Osteoblast (primary cell): ENCODE results near the gene HTR5A. TPM values are rescaled to one million over a fixed set of nuclear protein-coding genes. Genes with fewer than 3 reads are reported as not detected.

ENCODE experiments used
- DNase-seq: peaks from one replicate; pipeline ENCODE4 v3.0.0; 2011; ENCODE audit warnings: low spot score, mixed read lengths; ENCODE audit not compliant: insufficient read length; ENCODE audit errors: missing footprints
- H2AFZ ChIP-seq: 2 replicates; pipeline ENCODE4 v1.6.0; 2011; ENCODE audit warnings: mild to moderate bottlenecking, low read length
- H3K27ac ChIP-seq: 2 replicates; pipeline ENCODE4 v1.5.1; 2011; ENCODE audit warnings: mild to moderate bottlenecking, low read depth, low read length, moderate library complexity
- H3K27me3 ChIP-seq: 2 replicates; pipeline ENCODE4 v1.6.0; 2012; ENCODE audit warnings: mild to moderate bottlenecking, control low read depth, inconsistent platforms, low read length, moderate library complexity; ENCODE audit not compliant: insufficient read depth
- H3K36me3 ChIP-seq: 2 replicates; pipeline ENCODE4 v1.5.1; 2011; ENCODE audit warnings: mild to moderate bottlenecking, low read length, control low read depth, moderate library complexity; ENCODE audit not compliant: insufficient read depth
- H3K4me1 ChIP-seq: 2 replicates; pipeline ENCODE4 v1.5.1; 2011; ENCODE audit warnings: mild to moderate bottlenecking, low read length, control low read depth, moderate library complexity; ENCODE audit not compliant: insufficient read depth
- H3K4me2 ChIP-seq: 2 replicates; pipeline ENCODE4 v1.6.0; 2011; ENCODE audit warnings: mild to moderate bottlenecking, low read length; ENCODE audit not compliant: insufficient read depth
- H3K4me3 ChIP-seq: fragments of 200-600 bp; sonication (generic); 3 replicates; pipeline ENCODE4 v1.5.1; 2012; ENCODE audit warnings: mild to moderate bottlenecking, low read length, inconsistent platforms; ENCODE audit not compliant: insufficient read depth
- H3K79me2 ChIP-seq: 2 replicates; pipeline ENCODE4 v1.6.0; 2012; ENCODE audit warnings: mild to moderate bottlenecking, low read length, control low read depth, inconsistent platforms; ENCODE audit not compliant: insufficient read depth
- H3K9me3 ChIP-seq: 2 replicates; pipeline ENCODE4 v1.5.1; 2011; ENCODE audit warnings: low read depth, low read length, control low read depth
- H4K20me1 ChIP-seq: 2 replicates; pipeline ENCODE4 v1.6.0; 2012; ENCODE audit warnings: mild to moderate bottlenecking, low read length, control low read depth; ENCODE audit not compliant: insufficient read depth
- small RNA-seq: library from RNA; depleted of rRNA; stranded (forward); fragments of <200 nt; gene quantifications from one replicate; pipeline ENCODE3, GENCODE V24; 2012
- total RNA-seq: library from RNA; depleted of rRNA; stranded (reverse); fragments of >200 nt; gene quantifications from 2 replicates; pipeline ENCODE4 v1.2.3, GENCODE V29; 2012
- TF ChIP-seq, protein P1 (sequence below): IDR thresholded peaks from 2 replicates; pipeline ENCODE4 v1.5.1; 2011; ENCODE audit warnings: mild to moderate bottlenecking, low read depth, low read length, moderate library complexity; ENCODE audit errors: extremely low read depth

The HTR5A gene
- total RNA-seq, 1 donor, result not detected

DNA sequence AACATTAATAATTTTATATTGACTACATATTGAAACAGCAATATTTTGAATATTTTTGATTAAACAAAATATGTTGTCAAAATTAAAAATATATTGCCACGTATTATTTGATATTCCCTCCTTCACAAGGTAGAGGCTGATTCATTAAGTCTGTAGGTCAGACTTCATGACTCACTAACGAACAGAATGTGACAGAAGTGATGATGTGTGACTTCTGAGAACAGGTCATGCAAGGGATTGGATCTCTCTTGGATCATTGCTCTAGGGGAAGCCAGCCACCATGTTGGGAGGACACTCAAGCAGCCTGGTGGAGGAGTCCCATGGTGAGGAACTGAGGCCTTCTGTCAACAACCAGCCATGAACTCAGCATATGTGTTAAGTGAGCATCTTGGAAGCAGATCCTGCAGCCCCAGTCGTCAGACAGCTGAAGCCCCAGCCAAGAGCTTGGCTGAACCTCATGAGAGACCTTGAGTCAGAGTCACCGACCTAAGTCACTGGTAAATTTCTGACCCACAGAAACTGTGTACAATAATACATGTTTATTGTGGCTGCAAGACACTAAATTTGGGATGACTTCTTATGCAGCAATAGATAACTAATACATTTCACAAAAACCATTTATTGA is 66.6 kb downstream of the HTR5A start:
- Histone ChIP-seq H3K4me3 (no peak overlapping the region), H3K27ac (no peak overlapping the region), H4K20me1 (no peaks in the 10 kb centered on the region), H3K27me3 (no peaks in the 10 kb centered on the region), H3K9me3 (no peaks in the 10 kb centered on the region), H2AFZ (no peak overlapping the region), H3K79me2 (no peaks in the 10 kb centered on the region), H3K4me2 (no peak overlapping the region), H3K36me3 (no peaks in the 10 kb centered on the region), H3K4me1 (no peaks in the 10 kb centered on the region)
- DNase-seq, result no peak
- TF ChIP-seq, protein P1, sequence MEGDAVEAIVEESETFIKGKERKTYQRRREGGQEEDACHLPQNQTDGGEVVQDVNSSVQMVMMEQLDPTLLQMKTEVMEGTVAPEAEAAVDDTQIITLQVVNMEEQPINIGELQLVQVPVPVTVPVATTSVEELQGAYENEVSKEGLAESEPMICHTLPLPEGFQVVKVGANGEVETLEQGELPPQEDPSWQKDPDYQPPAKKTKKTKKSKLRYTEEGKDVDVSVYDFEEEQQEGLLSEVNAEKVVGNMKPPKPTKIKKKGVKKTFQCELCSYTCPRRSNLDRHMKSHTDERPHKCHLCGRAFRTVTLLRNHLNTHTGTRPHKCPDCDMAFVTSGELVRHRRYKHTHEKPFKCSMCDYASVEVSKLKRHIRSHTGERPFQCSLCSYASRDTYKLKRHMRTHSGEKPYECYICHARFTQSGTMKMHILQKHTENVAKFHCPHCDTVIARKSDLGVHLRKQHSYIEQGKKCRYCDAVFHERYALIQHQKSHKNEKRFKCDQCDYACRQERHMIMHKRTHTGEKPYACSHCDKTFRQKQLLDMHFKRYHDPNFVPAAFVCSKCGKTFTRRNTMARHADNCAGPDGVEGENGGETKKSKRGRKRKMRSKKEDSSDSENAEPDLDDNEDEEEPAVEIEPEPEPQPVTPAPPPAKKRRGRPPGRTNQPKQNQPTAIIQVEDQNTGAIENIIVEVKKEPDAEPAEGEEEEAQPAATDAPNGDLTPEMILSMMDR, result no peak

Small RNAs within 50 kb of the gene (small RNA-seq; reads per million reads assigned to genes)
- gene AC092628.1, result not detected

Other genes starting within 250 kb of the HTR5A start
- gene PAXIP1, start 67.2 kb upstream of the HTR5A start, total RNA-seq, result 9.4 and 10.5 TPM in 2 replicates
- 835 and 847 TPM in 2 replicates for gene INSIG1, start 227.6 kb downstream of the HTR5A start, total RNA-seq